Superior temporal gyrus (tissue), 1 donor: ENCODE data around the gene EPG5.
"Not testable (repeated sequence)": the region's sequence is repeated elsewhere in the genome, so short reads cannot be mapped to it uniquely, and the experiment has no call there.

ENCODE experiments used
- DNase-seq: peaks from one replicate; pipeline ENCODE4 v3.0.0-alpha.2; 2016; ENCODE audit errors: extremely low spot score

The EPG5 gene

DNA sequence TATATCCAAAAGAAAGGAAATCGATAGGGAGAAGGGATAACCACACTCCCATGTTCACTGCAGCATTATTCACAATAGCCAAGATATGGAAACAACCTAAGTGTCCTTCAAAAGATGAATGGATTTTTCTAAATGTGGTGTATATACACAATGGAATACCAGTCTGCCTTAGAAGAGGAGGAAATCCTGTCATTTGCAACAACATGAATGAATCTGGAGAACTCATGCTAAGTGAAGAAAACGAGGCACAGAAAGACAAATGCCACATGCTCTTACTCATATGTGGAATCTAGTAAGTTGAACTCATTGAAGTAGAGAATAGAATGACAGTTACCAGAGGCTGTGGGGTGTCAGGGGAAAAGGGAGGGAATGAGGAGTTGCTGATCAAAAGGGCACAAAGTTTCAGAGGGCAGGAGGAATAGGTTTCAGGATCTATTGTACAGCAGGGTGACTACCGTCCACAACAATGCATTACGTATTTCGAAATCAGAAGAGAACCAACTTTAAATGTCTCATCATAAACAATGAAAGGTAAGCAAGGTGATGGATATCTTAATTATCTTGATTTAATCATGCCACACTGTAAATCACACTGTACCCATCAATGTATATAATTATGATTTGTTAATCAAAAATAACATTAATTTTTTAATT is 95.6 kb downstream of the EPG5 start:
- DNase-seq, result no peak

DNA sequence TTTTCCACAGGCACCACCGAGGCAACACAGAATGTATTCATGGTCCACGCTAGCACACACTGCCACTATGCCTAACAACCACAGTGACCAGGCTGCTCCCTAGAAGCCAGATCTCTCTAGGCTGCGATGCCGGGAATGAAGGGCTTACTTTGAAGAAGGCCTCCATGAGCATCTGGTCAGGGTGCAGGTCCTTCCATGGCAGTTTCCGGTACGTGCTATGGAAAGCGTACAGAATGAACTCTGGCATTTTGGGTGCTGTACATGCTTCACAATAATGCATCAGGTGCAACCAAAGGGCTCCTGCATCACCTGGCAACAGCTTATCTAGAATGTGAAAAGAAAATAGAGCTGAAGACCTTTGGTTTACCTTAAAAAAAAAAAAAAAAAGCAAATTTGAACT is 96.7 kb downstream of the EPG5 start:
- no peak for DNase-seq

DNA sequence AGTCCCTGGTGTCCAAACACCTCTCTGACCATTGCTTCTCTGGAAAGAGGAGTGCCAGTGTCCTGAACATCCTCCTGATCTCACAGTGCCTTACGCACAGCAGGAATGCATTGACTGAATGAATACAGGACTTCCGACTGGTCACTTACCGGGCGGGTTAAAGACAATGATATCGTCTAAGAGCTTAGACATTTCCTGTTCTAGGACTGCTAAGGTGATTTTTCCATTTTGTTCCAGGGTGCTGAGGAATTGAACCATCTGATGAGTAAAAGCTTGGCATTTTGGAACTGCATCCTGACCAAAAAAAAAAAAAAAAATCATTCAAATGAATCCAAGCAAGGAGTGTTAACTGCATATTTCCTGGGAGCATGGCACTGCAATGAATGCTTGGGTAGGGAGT is 101.7 kb downstream of the EPG5 start:
- DNase-seq, result no peak

DNA sequence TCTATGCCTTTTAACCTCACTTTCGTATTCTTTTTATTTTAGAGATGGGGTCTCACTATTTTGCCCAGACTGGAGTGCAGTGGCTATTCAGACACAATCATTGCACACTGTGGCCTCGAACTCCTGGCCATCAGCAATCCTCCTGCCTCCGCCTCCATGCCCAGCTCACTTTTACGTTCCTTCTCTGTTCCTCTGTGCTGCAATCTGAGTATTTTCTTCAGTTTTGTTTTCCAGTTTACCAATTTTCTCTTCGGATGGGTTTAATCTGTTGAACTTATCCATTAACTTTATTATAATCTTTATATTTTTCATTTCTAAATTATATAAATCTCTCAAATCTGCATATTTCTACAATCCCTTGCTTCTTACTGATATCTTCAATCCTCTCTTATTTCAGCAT is 103.0 kb downstream of the EPG5 start:
- no peak for DNase-seq

DNA sequence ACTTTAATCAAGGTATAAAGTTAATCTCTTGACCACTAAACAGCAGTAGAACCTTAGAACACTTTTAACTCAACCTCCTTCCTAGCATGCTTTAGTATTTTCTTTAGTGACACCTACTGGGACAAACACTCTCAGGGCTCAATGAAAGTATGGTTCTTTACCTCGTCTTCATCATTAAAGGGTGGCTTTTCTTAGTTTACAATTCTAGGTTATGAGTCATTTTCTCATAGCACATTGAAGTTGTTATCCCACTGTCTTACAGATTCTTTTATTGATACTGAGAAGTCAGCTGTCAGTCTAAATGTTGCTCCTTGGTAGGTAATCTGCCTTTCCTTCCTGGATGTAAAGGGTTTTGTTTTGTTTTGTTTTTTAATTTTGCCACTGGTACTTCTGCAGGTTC is 103.7 kb downstream of the EPG5 start:
- DNase-seq, result no peak

DNA sequence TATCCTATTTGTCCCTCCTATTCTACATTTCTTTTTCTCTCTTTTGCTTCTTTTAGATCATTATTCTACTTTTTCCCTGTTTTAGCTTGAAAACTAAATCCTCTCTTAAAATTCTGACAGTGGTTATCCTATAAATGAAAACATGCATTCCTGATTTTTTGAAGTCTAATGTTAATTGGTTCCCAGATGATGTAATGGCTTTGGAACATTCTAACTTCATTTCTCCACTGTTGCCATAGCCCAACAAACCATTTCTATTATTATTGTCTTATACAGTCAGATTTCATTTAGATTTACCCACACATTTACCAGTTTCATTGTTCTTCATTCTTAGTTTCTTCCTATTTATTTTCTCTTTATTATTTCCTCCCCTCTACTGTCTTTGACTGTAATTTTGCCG is 105.2 kb downstream of the EPG5 start:
- DNase-seq, result no peak

DNA sequence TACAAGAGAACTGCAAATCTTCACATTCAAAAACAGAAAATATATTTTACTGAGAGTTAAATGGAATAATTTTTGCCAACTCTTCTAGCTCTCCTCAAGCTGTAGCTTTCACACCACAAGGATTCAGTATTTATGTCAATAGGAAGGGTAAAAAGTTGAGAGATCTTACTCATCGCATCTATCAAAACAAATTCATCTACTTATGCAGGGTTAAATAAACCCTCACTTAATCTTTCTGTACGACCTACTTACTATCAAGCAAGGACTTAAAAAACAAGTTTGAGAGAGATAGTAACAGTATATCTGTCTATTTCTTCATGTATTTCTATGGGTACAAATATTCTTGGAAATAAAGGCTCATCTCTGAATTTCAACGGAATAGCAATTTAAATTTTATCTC is 106.2 kb downstream of the EPG5 start:
- no peak for DNase-seq

DNA sequence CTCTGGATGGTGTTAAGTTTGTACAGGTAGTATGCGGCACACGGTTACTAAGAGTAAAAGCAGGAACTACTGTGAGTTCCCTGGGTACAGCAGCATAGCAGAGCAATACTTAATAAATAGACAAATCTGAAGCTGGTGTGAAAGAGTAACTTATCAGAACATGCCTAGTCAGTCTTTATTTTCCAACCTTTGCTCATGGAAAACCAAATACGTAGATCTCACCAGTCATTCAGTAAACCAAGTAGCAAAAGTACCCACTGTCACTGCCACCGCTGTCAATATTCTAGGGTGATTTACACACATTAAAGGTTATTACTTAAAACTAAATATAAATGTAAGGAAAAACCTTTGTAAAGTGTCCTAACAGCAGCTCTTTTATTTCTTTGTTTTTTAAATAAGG is 106.6 kb downstream of the EPG5 start:
- DNase-seq, result no peak

DNA sequence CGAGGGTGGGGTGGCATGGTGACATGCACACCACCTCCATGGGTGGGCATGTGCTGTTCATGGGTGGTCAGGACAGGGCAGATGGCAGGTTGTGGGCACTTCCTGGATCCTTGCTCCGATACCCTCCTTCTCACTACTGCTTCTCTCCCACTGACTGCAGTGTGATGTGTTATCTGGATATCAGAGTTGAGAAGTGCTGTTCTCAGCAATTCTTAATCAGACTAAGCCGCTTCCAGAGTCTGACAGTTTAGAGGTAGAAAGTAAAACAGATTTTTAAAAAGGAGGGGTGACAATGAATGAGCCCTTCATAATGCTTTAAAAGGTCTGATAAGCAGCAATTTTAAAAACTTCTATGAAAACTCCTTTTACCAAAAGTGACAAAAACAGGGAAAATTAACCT is 107.8 kb downstream of the EPG5 start:
- no peak for DNase-seq

DNA sequence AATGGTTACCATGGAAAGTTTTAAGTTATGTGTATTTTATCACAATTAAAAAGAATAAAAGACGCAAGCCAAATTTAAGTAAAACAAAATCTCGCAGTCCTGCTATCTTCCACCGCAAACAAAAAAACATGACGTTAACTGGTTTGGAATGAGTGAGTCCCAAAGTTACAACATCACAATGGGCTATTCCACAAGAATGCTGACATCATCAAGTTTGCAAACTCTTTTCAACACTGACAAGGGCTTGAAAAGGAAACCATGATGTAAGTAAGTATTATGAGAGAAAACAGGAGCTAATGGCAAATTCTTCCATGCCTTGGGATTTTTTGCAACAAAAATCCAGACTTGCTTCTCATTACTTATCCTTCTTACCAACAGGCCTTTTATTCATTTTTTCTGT is 110.6 kb downstream of the EPG5 start:
- DNase-seq, result no peak

DNA sequence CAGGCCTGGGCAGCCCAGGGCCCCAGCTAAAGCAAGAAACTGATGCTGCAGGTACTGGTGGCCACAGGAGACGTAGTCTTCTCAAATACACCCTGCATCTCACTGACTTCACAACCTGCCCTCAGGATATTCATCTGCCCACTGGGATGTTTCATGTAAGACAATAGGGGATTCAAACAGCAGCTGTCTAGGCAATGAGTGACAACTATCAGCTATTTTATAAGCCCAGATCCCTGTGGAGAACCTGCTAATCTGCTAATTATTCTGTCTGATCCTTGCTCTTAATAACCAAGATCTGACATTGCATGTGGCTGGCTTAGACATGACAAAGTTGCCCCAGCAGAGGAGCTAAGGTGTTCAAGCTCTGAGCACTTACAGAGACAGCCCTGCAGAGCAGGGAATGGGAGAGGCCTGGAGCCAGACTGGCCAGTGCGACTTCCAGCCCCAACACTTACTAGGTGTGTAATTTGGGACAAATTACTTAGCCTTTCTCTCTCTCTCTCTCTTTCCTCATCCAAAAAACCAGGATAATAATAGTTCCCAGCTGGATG is 113.0 kb downstream of the EPG5 start:
- no peak for DNase-seq

DNA sequence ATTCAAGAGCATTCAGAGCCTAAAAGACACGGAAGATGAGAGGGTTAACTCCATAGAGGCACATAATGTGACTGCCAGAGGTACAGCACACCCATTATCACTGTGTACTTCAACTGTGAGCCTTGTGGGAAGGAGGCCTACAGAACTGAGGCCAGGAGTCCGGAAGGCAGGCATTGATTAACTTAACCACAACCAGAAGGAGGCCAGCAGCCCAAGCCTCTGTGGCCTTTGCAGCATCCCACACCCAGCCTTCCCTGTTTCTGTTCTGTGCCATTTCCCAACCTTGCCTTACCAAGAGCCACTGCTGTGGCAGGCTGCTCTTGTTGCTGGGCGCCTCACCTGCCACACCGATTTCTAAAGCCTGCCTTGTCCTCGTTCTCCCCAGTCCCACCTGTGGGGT is 114.5 kb downstream of the EPG5 start:
- DNase-seq, result no peak

DNA sequence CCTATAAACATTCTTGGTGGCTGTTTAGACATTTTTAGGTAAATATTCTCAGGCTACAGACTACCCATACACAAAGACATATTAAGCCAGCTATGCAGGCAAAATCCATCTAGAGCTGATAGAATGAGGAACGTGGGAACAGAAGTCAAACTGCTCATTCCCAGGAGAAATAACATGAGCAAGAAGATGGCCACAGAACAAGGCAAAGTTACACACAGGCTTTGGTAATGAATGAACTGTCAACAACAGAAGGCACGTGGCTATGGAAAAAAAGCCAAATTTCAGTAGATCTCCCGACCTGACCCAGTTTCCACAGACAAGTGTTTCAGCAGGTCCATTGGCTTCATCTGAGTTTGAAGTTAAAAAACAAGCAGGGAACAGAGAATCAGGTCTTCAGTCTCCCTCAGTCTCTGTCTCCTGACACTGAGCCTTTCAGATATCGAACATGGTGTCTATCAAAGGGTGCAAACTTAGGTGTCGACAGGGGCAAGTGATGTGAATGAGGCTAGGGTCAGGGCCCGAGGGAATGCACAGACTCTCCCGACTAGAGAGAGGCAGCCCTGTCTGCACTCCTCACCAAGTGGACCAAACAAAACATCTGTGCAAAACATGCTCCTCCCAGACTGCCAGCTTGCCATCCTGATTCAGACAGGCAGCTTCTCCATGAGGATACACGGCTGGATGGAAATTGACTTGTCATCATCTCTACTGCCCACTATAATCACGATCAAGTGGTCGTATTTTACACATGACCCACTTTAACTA is 115.8 kb downstream of the EPG5 start:
- peak; percentile 15 for DNase-seq

DNA sequence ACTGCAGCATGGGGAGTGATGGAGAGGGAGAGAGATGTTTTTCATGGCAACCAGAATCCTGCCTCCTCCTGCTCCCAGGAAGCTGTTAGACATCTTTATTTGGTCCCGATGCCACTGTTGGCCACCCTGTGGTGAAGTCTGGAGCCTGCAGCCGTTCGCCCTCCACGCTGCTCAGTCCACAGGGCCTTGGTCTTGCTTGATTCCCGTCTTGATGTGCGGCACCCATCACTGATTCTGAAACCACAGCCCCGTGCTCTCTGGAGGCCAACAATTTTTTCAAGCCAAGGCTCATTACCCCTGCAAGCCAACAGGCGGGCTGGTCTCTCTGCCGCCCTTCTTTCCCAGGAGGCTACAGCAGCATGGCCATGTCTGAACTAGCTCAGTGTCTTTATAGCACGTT is 117.1 kb downstream of the EPG5 start:
- DNase-seq, result no peak

DNA sequence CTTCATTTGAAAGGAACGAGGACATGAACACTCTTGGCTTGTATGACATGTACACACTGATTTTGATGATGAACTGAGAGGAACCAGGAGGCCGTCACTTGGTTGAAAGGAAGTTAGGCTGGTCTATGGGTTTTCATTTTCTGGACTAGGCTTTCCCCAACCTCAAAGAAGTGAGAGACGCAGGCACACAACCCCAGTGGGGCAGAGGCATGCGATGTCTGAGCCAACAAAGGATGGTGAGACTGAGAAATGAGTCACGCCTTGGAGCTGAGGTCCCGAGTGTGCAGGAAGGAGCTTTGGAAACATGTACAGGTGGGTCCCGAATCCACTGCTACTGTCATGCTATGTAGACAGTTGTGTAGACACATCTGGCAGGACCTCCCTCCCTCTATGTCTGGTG is 117.6 kb downstream of the EPG5 start:
- no peak for DNase-seq

DNA sequence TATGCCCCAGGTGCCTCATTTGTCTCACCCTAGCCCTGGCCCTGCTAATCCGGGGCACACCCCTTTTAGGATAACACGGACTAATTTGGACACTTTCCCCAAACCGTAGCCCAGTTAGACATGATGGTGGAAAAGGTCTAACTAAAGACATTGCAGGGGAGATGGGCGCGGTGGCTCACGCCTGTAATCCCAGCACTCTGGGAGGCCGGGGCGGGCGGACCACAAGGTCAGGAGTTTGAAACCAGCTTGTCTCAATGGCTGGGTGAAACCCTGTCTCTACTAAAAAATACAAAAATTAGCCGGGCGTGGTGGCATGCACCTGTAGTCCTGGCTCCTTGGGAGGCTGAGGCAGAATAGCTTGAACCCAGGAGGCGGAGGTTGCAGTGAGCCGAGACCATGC is 118.5 kb downstream of the EPG5 start:
- not testable (repeated sequence) for DNase-seq

DNA sequence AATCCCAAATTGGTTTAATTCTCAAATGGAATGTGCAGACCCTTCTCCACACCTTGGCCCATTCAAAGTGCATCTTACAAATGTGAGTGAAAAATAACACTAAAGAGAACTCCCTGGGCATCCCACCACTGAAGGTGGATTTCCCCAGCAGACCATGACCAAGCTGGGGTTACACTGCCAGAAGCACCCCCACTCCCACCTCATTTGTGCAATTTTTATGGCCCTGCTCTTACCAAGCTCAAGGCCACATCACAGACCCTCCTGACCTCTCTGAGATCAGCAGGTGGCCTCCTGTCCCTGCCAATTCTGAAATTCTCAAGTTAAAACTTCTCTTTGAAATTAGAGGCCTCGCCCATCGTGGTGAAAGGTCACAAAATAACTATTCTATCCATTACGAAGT is 120.0 kb downstream of the EPG5 start:
- DNase-seq, result no peak

DNA sequence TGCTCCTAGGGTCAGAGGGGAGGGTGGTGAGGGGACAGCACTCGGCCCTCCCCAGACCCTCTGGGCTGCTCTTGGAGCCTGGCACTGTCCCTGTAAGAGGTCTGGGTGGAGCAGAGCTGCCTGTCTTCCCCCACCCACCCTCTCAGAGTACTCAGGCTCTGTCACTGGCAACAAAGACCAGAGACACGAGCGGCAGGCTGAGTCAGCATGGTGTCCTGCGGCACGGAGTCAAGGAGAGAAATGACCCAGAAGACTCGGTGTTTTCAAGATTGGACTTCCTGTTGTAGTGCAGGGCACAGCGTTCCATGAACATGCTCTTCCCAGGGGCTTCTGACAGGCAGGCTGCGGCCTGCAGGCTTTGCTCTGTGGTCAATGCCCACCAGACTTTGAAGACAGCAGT is 121.7 kb downstream of the EPG5 start:
- no peak for DNase-seq

DNA sequence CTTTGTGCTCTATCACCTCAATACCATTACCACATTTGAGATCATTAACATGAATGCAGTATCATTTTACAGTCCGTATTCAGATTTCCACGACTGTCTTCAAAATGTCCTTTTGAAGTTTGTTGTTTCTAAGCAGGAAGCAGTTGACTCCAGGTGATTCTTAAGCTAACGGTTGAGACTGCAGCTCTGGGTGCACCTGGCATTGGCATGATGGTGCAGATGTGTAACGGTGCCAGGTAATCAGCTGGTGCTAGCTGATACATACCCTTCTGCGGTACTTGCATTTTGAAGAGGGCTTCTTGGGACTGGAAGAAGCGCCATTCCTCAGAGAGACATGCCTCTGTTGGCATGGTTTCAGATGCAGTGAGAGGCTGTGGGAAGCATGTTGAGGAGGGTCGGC is 122.2 kb downstream of the EPG5 start:
- no peak for DNase-seq

DNA sequence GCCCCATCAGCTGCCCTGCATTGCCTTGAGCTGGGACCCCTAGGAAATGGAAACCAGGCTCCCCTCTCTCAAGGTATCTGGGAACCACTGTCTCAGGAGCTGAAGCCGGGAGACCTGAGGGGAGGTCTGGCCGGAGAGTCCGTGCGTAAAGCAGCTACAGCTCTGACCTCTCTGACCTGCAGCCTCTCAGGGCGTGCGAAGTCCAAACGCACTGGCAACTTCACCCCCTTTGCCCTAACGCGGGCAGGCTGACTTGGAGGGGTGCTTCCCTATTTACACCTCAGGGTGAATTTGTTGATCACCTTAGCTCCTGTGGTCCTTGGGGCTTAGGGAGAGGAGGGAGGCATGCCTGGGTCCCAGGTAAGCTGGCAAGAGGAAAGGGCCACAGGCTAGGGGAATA is 124.1 kb downstream of the EPG5 start:
- DNase-seq, result no peak

DNA sequence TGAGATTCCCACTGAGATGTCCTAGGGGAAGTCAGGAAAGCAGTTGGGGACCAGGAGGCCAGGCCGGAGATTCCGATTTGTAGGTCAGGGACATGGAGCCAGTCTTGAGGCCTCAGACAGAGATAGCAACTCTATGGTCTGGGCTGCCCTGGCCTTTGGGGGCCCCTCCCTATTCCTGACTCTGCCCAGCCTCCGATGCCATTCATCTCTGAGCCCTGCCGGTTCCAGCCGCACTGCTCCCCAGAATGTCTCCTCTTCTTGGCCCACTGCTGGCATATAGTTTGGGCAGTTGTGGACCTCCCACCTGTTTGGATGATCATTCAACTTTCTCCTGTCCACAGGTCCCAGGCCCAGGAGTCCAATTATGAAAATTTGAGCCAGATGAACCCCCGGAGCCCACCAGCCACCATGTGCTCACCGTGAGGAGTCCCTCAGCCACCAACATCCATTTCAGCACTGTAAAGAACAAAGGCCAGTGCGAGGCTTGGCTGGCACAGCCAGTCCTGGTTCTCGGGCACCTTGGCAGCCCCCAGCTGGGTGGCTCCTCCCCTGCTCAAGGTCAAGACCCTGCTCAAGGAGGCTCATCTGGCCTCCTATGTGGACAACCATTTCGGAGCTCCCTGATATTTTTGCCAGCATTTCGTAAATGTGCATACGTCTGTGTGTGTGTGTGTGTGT is 125.2 kb downstream of the EPG5 start:
- no peak for DNase-seq

DNA sequence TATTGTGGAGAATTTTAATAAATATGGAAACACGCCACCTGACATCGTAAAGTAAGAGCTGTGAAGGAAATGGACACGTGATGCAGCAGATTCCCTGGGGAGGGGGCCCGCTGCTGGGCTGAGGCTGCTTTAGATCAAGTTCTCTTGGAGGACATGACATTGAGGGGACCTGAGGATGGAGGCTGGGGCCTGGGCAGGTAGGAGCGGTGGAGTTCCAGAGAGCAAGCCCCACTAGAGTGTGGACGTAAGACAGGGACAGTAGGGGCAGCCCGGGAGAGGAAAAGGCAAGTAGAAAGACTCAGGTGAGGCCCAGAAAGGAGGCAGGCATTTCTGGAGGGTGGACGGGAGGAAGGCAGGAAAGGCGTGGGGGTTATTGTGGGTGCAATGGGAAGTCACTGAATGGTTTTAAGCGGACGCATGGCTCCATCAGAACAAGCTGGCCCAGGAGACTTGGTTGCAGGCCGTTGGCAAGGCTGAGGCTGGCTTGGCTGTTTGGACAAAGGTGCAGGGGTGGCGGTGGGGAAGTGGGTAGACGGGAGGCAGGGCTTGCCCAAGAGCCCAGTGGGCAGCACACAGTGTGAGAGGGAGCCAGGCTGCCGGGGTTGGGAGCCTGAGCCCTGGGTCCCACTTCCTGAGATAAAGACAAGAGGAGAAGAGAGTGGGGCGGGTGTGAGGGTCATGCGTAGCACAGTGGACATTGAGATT is 125.9 kb downstream of the EPG5 start:
- no peak for DNase-seq
